MCF 10A (cell line): Measurements from ENCODE around the gene ZNF341. TPM values are rescaled to one million over a fixed set of nuclear protein-coding genes. Genes with fewer than 3 reads are reported as not detected.

Experiments
- BruUV-seq: library from RNA; stranded (reverse); fragments of 400-500 nt; replicated peaks from 2 replicates; lab custom pipeline; 2021; lab: Mats Ljungman, UMichigan
- CTCF ChIA-PET: fragments of 300-600 bp; sonication (Branson Sonifier 250); formaldehyde crosslinking; extraction: SDS; loops from one replicate; lab custom pipeline; 2021; ENCODE audit warnings: antibody characterized with exemption, inconsistent platforms; lab: Yijun Ruan, JAX
- POLR2A ChIA-PET: fragments of 300-600, 350-650 bp; sonication (Branson Sonifier 250); formaldehyde crosslinking; extraction: SDS; loops from one replicate; lab custom pipeline; 2020; ENCODE audit warnings: antibody characterized with exemption, inconsistent platforms; lab: Yijun Ruan, JAX
- DNase-seq: peaks from one replicate; pipeline ENCODE4 v3.0.0-alpha.2; 2018; ENCODE audit not compliant: unreplicated experiment
- H3K27ac Mint-ChIP-seq: one replicate; pipeline ENCODE4 v1.8.0; 2022; ENCODE audit warnings: mild to moderate bottlenecking, low read depth, mixed read lengths; ENCODE audit not compliant: unreplicated experiment
- H3K27me3 Mint-ChIP-seq: one replicate; pipeline ENCODE4 v1.8.0; 2022; ENCODE audit warnings: mixed read lengths; ENCODE audit not compliant: insufficient read depth, unreplicated experiment
- H3K36me3 Mint-ChIP-seq: one replicate; pipeline ENCODE4 v1.8.0; 2022; ENCODE audit warnings: mild to moderate bottlenecking, moderate library complexity, mixed read lengths; ENCODE audit not compliant: insufficient read depth, unreplicated experiment
- H3K4me1 Mint-ChIP-seq: one replicate; pipeline ENCODE4 v1.8.0; 2022; ENCODE audit warnings: mixed read lengths; ENCODE audit not compliant: insufficient read depth, unreplicated experiment
- H3K4me3 Mint-ChIP-seq: one replicate; pipeline ENCODE4 v1.8.0; 2022; ENCODE audit warnings: mild to moderate bottlenecking, moderate library complexity, mixed read lengths; ENCODE audit not compliant: unreplicated experiment
- H3K9me3 Mint-ChIP-seq: one replicate; pipeline ENCODE4 v1.8.0; 2022; ENCODE audit warnings: mixed read lengths; ENCODE audit not compliant: unreplicated experiment
- intact Hi-C: fragments of 100-400 bp; cut with micrococcal nuclease; formaldehyde crosslinking; loops from 2 replicates; pipeline ENCODE4 v1.14.1; 2022
- total RNA-seq: library from RNA; stranded (reverse); gene quantifications from 2 replicates; pipeline ENCODE4 v1.2.3, GENCODE V29; 2022
- TF ChIP-seq, protein P1 (sequence below): fragments of 200-600 bp; IDR thresholded peaks from one replicate; pipeline ENCODE4 v1.8.0; 2022; ENCODE audit warnings: antibody characterized with exemption, mild to moderate bottlenecking; ENCODE audit not compliant: unreplicated experiment

ZNF341 gene
- total RNA-seq, 1 experiment from 2014 or later, result 2.0 TPM

DNA sequence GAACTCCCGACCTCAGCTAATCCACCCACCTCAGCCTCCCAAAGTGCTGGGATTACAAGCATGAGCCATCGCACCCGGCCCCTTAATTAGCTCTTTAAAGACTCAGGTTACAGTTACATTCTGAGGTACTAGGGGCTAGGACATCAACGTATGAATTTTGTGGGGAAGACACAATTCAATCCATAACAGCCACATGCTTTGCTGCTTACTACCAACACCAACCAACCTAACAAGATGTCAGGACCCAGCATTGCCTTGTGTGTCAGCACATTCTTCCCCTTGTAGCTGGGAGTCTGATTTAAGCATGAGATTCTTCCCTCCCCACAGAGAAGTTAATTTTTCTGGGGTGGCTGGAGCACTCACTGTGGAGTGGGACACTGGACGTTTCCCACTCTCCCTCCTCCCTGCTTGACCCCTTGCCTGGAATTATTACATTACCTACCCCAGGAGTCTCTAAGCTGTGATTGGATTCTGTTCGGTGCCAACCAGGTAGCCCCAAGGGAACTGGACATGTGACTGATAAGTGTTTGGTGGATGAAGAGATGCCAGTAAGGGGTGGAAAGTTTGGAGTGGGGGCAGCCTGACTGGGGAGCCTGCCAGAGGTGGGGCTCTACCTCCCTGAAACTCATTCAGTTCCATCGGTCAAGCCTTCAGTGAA lies 6.1 kb upstream of the ZNF341 start:
- intact Hi-C loops, result no loop called here
- POLR2A ChIA-PET, result interaction anchor here (2.2 kb wide), 1 partner anchor 86 kb away, joined by 9 read pairs; the partner anchor contains the start of gene CHMP4B

DNA sequence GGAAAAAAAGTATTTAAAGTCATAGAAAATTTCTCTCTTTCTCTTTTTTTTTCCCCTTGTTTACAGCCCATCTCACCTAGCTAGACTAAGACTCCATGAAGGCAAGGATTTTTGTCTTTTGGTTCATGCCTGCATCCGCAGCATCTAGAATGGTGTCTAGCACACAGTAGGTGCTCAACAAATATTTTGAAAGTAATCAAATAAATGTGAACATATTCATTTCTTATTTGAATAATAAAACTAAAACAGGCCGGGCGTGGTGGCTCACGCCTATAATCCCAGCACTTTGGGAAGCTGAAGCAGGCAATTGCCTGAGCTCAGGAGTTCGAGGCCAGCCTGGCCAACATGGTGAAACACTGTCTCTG lies 4.7 kb upstream of the ZNF341 start:
- no peak overlapping the region for H3K4me3 Mint-ChIP-seq
- no TSS peak for BruUV-seq
- POLR2A ChIA-PET, result interaction anchor here (0.6 to 2.2 kb wide), 4 partner anchors 45 to 254 kb away, joined by 3 to 9 read pairs (median 3); partner anchors contain the start of genes ACTL10 and CHMP4B
- no peak overlapping the region for H3K27ac Mint-ChIP-seq
- CTCF ChIA-PET, result interaction anchor here (0.5 to 0.6 kb wide), 2 partner anchors 8 to 133 kb away, joined by 3 read pairs; no protein-coding TSS in a partner anchor
- H3K9me3 Mint-ChIP-seq, result no peaks in the 10 kb centered on the region
- DNase-seq, result no peak
- H3K36me3 Mint-ChIP-seq, result peaks cover 5% of the 10 kb centered on the region
- intact Hi-C loops, result no loop called here
- H3K27me3 Mint-ChIP-seq, result no peaks in the 10 kb centered on the region
- peaks cover 8% of the 10 kb centered on the region for H3K4me1 Mint-ChIP-seq
- TF ChIP-seq, protein P1, sequence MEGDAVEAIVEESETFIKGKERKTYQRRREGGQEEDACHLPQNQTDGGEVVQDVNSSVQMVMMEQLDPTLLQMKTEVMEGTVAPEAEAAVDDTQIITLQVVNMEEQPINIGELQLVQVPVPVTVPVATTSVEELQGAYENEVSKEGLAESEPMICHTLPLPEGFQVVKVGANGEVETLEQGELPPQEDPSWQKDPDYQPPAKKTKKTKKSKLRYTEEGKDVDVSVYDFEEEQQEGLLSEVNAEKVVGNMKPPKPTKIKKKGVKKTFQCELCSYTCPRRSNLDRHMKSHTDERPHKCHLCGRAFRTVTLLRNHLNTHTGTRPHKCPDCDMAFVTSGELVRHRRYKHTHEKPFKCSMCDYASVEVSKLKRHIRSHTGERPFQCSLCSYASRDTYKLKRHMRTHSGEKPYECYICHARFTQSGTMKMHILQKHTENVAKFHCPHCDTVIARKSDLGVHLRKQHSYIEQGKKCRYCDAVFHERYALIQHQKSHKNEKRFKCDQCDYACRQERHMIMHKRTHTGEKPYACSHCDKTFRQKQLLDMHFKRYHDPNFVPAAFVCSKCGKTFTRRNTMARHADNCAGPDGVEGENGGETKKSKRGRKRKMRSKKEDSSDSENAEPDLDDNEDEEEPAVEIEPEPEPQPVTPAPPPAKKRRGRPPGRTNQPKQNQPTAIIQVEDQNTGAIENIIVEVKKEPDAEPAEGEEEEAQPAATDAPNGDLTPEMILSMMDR, result no peak

More for the DNA sequence above, 6.1 kb upstream of the ZNF341 start:
- no peak overlapping the region for H3K4me3 Mint-ChIP-seq
- no peaks in the 10 kb centered on the region for H3K27me3 Mint-ChIP-seq
- BruUV-seq, result no TSS peak
- no peak for DNase-seq
- CTCF ChIA-PET, result interaction anchor here (0.7 kb wide), 1 partner anchor 496 kb away, joined by 3 read pairs; no protein-coding TSS in a partner anchor
- H3K36me3 Mint-ChIP-seq, result peaks cover 5% of the 10 kb centered on the region
- no peak overlapping the region for H3K27ac Mint-ChIP-seq
- TF ChIP-seq, protein P1, result no peak
- H3K9me3 Mint-ChIP-seq, result no peaks in the 10 kb centered on the region
- H3K4me1 Mint-ChIP-seq, result no peaks in the 10 kb centered on the region

DNA sequence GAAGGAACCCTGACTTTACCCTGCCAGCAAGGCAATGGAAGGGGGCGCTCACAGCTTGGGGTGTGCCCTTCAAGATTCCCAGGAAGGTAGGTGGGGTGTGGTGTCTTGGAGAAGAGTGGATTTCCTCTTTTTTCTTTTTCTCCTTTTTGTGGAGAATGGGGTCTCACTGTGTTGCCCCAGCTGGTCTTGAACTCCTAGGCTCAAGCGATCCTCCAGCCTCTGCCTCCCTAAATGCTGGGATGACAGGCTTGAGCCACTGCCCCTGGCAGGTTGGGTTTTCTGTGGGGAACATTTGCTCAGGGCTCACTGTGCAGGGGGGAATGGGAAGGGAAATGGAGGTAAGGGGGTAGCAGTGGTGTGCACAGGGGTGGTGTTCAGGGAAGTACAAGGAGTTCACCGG lies 4.0 kb upstream of the ZNF341 start:
- Mint-ChIP-seq H3K9me3 (no peaks in the 10 kb centered on the region), H3K27ac (peak overlapping the region; percentile 35), H3K4me3 (no peak overlapping the region), H3K27me3 (no peaks in the 10 kb centered on the region), H3K36me3 (peaks cover 5% of the 10 kb centered on the region), H3K4me1 (peaks cover 8% of the 10 kb centered on the region)
- intact Hi-C loops, result no loop called here
- ChIA-PET CTCF (no interaction called here), POLR2A (interaction anchor here (1.0 to 2.9 kb wide), 3 partner anchors 8 to 84 kb away, joined by 3 to 9 read pairs (median 9); partner anchors contain the start of genes CHMP4B and PXMP4)
- no TSS peak for BruUV-seq
- TF ChIP-seq, protein P1, result no peak
- DNase-seq, result no peak

DNA sequence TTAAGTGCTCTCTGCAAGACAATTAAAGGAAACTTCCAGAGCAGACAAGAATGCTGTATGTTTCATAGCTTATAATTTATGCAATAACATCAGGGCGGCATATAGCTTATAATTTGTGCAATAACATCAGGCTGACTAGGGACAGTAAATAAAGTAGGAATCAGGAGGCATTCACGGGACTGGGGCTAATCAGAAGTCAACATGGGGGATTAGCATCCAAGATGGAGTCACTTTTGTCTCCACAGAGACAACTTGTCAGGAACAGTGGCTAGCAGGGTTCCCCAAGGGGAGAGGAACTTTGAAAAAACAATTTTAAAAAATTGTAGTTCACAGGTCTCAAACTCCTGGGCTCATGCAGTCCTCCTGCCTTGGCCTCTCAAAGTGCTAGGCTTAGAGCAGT lies 3.3 kb upstream of the ZNF341 start:
- BruUV-seq, result no TSS peak
- no peak overlapping the region for H3K27ac Mint-ChIP-seq
- intact Hi-C loops, result no loop called here
- H3K36me3 Mint-ChIP-seq, result peaks cover 5% of the 10 kb centered on the region
- H3K4me3 Mint-ChIP-seq, result no peak overlapping the region
- H3K4me1 Mint-ChIP-seq, result peaks cover 10% of the 10 kb centered on the region
- TF ChIP-seq, protein P1, result no peak
- ChIA-PET CTCF (interaction anchor here (0.7 kb wide), 1 partner anchor 57 kb away, joined by 3 read pairs; no protein-coding TSS in a partner anchor), POLR2A (interaction anchor here (1.0 to 2.9 kb wide), 2 partner anchors 9 to 83 kb away, joined by 3 to 9 read pairs; partner anchors contain the start of genes CHMP4B and PXMP4)
- no peak for DNase-seq
- H3K27me3 Mint-ChIP-seq, result no peaks in the 10 kb centered on the region
- H3K9me3 Mint-ChIP-seq, result no peaks in the 10 kb centered on the region
